ENCODE data around the gene RTRAF.
A peak's percentile ranks its signal among the peaks of the same experiment; 100 is the strongest.

RTRAF gene

DNA sequence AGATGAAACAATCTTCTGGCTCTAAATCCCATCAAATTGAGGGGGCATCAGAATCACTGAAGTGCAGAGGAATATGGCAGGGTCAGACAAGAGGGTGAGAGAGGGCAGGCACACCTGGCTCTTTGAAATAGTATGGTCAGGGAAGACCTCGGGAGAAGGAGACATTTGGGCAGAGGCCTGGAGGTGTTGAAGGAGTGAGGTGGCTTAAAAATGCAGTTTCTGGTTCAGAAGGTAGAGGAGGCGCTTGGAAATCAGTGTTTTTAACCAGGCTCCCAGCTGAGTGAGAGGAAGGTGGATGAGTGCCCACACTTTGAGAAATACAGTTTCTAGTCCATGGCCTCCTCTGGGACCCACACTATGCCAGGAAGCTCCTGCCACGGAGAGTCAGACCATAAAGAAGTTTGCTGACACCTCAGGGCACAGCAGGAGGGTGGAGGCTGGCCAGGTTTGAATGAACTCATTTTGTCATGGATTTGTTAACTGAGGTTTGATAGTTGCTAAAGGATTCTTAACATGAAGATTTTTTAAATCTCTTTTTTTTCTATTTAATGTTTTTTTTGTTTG, 59.4 kb downstream of the RTRAF start:
- TF ChIP-seq, protein P1, sequence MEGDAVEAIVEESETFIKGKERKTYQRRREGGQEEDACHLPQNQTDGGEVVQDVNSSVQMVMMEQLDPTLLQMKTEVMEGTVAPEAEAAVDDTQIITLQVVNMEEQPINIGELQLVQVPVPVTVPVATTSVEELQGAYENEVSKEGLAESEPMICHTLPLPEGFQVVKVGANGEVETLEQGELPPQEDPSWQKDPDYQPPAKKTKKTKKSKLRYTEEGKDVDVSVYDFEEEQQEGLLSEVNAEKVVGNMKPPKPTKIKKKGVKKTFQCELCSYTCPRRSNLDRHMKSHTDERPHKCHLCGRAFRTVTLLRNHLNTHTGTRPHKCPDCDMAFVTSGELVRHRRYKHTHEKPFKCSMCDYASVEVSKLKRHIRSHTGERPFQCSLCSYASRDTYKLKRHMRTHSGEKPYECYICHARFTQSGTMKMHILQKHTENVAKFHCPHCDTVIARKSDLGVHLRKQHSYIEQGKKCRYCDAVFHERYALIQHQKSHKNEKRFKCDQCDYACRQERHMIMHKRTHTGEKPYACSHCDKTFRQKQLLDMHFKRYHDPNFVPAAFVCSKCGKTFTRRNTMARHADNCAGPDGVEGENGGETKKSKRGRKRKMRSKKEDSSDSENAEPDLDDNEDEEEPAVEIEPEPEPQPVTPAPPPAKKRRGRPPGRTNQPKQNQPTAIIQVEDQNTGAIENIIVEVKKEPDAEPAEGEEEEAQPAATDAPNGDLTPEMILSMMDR (IDR thresholded peaks at IDR 0.05; ENCODE audit: low read depth, low read length), result no peak
- DNase-seq (ENCODE audit: extremely low read depth, low read depth), result no peak

DNA sequence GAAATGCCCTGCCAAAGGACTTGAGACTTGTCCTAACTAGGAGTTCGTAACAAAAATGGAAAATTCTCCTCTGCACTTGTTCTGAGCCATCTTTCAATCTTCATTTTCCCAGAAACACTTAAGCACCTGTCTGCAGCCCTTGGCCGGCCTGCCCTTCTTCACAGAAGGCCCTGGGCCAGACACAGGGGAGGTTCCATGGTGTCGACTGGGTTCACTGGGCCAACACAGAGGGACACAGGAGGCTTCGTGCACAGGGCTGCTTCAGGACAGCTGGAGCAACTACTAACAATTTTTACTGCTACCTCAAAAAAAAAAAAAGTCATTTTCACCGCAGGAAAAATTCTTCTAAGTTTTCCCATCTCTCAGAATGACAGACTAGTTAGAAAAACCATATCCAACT, 59.9 kb downstream of the RTRAF start:
- TF ChIP-seq, protein P1 (IDR thresholded peaks at IDR 0.05; ENCODE audit: low read depth, low read length), result no peak
- DNase-seq (ENCODE audit: extremely low read depth, low read depth), result no peak

DNA sequence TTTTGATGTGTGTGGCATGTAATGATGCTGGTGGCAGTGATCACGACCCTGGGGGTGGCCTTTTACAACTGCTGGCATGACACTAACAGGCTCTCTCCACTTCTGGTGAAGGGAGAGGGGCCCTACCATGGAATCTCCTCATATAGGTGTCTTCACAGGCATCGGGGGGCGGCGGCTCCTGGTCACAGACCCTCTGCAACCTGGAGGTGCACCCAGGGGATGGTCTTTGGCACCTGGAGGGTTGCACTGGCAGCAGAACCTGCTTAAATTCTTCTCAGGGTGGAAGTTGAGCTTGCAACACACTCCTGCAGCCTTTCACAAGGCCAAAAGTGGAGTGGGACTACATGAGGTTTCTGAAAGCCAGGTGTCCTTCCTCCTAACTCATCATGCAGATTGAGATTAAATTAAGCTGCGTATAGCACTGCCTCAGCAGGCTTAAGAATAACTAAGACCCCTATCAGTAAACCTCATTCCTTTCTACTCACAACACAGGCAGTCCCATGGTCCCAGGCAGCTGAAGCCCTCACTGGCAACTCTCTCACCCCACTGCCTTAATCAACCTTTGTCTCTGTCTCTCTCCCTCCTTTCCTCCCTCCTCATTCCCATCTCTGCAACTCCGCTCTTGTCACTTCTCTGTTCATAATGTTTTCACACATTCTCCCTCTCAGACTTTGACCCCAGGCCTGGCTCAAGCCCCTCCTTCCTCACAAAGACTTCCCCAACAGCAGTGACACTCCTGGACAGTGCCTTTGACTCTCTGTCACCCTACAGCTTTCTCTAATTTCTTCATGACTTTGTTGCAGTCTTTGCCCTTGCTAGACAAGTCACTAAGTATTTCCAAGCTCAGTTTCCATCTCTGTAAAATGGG, 60.6 kb downstream of the RTRAF start:
- no peak for DNase-seq (ENCODE audit: extremely low read depth, low read depth)
- TF ChIP-seq, protein P1 (IDR thresholded peaks at IDR 0.05; ENCODE audit: low read depth, low read length), result no peak

DNA sequence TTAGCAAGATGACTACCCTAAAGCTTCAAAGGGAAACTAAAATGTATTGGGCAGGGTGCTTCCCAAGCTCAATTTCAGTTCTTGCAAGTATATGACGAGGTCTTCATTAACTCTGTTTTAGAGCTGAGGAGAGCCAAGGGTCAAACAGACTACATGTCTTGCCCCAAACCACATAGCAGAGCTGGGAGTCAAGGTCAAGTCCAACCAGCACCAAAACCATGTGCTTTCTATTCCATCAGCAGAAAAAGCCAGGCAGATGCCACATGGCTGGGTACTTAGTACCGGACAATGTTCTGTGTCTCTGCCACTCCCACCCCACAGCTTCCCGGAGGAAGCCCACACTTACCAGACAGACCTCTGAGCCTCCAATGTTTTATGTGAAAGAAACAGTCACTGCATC, 61.9 kb downstream of the RTRAF start:
- TF ChIP-seq, protein P1 (IDR thresholded peaks at IDR 0.05; ENCODE audit: low read depth, low read length), result no peak
- no peak for DNase-seq (ENCODE audit: extremely low read depth, low read depth)

DNA sequence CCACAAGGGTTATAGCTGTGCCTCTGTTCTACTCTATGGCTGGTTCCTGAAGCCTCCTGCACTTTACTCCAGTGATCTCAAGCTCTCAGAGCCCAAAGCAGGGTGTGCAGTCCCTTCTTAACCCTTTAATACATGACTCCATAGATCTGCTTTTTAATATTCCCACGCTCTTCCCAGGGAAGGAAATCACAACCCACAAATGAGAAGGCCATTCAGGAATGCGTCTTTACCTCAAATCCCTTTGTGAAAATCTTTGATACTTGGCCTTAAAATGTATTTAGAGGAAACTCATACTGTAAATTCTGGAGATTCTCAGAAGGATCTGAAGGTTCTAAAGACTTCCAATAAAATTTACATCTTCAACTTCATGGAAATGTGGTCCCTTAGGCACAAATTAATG, 62.5 kb downstream of the RTRAF start:
- TF ChIP-seq, protein P1 (IDR thresholded peaks at IDR 0.05; ENCODE audit: low read depth, low read length), result no peak
- DNase-seq (ENCODE audit: extremely low read depth, low read depth), result no peak

DNA sequence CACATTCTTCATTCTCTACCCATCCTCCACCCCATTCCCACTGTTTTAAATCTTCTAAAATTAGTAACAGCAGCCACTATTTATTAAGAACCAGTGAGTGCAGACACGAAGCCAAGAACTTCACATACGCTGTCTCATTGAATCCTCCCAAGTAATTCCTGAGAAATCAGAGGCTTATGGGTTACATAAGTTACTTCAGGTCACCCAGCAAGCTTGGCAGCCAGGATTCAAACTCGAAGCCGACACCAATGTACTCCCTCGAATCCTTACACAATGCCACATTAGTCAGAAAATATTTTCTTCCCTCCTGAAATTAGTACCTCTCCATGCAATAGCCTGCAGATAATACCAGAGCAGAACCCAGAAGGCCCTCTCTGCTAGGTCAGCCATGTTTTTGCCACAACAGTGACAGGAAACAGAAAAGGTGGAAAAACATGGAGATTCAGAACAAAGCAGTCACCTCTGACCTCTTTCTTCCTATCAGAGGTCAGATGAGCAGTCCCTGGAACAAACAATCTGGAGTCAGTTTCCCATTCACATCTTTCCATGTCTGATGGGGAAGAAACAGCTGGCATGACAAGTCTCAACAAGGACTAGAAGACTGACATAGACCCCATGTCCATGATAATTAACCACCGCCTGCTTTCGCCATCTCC, 63.1 kb downstream of the RTRAF start:
- TF ChIP-seq, protein P1 (IDR thresholded peaks at IDR 0.05; ENCODE audit: low read depth, low read length), result no peak
- peak; percentile 87 for DNase-seq (ENCODE audit: extremely low read depth, low read depth)

DNA sequence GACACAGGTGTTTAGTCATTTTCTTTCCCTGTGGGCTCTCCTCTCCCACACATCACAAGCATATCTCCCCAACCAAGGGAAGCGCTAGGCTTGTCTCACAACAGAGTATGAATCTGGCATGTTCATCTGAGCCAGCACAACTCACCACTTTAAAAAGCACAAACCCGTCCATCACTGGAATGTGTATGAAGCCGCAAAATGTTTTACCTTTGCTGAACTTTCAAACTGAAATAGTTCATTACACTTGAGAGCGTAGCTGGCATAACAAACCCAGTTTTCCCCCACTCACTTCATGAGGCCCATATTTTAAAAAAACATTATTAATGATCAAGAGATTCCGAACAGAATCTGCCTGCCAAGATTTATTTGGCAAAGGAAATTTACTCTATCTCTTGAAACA, 63.7 kb downstream of the RTRAF start:
- DNase-seq (ENCODE audit: extremely low read depth, low read depth), result no peak
- TF ChIP-seq, protein P1 (IDR thresholded peaks at IDR 0.05; ENCODE audit: low read depth, low read length), result no peak
